ENCODE results near the gene QTRT2. TPM values are rescaled to one million over a fixed set of nuclear protein-coding genes. Genes with fewer than 3 reads are reported as not detected.

The QTRT2 gene
- total RNA-seq, 1 experiment from 2014 or later, result 47.7 TPM

DNA sequence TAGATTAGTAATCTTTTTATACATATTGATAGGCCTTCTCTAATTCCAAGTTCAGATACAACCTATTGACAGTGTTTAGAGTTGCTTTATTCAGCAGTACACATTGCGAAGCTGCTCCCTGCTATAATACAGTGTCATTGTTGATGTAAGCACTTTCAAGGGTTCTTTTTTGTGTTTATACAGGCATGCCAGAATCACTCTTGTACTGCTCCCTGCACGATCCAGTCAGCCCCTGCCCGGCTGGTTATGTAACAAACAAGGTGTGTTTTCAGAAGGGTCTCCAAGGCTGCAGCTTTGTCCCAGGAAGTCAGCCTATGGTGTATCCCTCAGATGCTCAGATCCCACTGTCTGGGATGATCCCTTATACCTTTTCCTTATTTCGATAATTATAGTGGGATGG lies 11.3 kb downstream of the QTRT2 start:
- Histone ChIP-seq H3K9me3 (ENCODE audit: control insufficient read depth in 1 of 2, insufficient read depth in 1 of 2, low read depth in 1 of 2, low read length in 2 of 2) (no peaks in the 10 kb centered on the region), H2AFZ (ENCODE audit: low read depth, low read length, poor library complexity, severe bottlenecking) (no peak overlapping the region), H3K4me2 (ENCODE audit: low read length) (no peak overlapping the region), H4K20me1 (ENCODE audit: insufficient read depth) (peaks cover 8% of the 10 kb centered on the region; the same call in 1 of the 2 replicates), H3K27me3 (ENCODE audit: insufficient read depth, low read length) (no peaks in the 10 kb centered on the region), H3K4me3 (replicated peaks in 1 of 2; ENCODE audit: low read depth in 1 of 2, low read length in 2 of 2) (no peak overlapping the region), H3K27ac (ENCODE audit: low read depth, low read length) (no peak overlapping the region), H3K4me1 (ENCODE audit: control insufficient read depth in 1 of 2, insufficient read depth in 2 of 2, low read length in 2 of 2) (no peaks in the 10 kb centered on the region), H3K9ac (ENCODE audit: low read length) (no peak overlapping the region), H3K9me2 (ENCODE audit: insufficient read depth) (no peaks in the 10 kb centered on the region), H3K36me3 (ENCODE audit: control insufficient read depth in 1 of 2, insufficient read depth in 2 of 2, low read length in 2 of 2) (peaks cover 23 to 36% of the 10 kb centered on the region in 2 experiments; a peak in 3 of 4 replicates), H3K79me2 (ENCODE audit: insufficient read depth, low read length) (peaks cover 75% of the 10 kb centered on the region)
- intact Hi-C loops (cut with micrococcal nuclease), result no loop called here
- POLR2A ChIA-PET, result no interaction called here
- DNase-seq (ENCODE audit: low read depth, low spot score) (no peak), ATAC-seq (no peak)
- RAD21 ChIA-PET (ENCODE audit: low non-redundant PET in 1 of 2, low total read pairs in 2 of 2, uncharacterized antibody in 2 of 2, unreplicated experiment in 2 of 2), result no interaction called here
- CTCF ChIA-PET, result no interaction called here
- no peak for TF ChIP-seq CBX3 (IDR thresholded peaks at IDR 0.05; ENCODE audit: low read depth)
- TF ChIP-seq SP1 (IDR thresholded peaks at IDR 0.05; ENCODE audit: low read depth), result no peak
- no TSS peak for BruUV-seq (replicated peaks)

DNA sequence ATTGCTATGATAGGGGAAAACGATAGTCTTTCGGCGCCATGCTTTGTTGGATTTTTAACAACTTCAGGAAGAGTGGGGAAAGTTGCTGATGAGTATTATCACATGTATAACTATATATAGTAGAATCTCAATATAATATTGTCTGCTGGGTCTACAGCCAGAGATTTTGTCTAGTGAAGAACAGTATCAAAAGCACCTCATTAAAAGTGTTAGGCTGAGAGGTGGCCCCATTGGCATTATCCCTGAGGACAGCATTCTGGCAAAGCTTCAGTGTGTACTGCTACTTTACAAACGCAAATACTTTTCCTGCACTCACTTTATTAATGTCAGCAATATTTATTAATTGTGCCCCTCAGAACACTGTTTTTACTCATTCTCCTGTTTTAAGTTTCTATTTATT lies 11.8 kb downstream of the QTRT2 start:
- Histone ChIP-seq H3K4me1 (ENCODE audit: control insufficient read depth in 1 of 2, insufficient read depth in 2 of 2, low read length in 2 of 2) (no peaks in the 10 kb centered on the region), H3K27me3 (ENCODE audit: insufficient read depth, low read length) (no peaks in the 10 kb centered on the region), H2AFZ (ENCODE audit: low read depth, low read length, poor library complexity, severe bottlenecking) (no peak overlapping the region), H3K79me2 (ENCODE audit: insufficient read depth, low read length) (peaks cover 75% of the 10 kb centered on the region), H3K4me3 (replicated peaks in 1 of 2; ENCODE audit: low read depth in 1 of 2, low read length in 2 of 2) (no peak overlapping the region), H3K9ac (ENCODE audit: low read length) (no peak overlapping the region), H4K20me1 (ENCODE audit: insufficient read depth) (peaks cover 7% of the 10 kb centered on the region; the same call in 1 of the 2 replicates), H3K36me3 (ENCODE audit: control insufficient read depth in 1 of 2, insufficient read depth in 2 of 2, low read length in 2 of 2) (peaks cover 27 to 38% of the 10 kb centered on the region in 2 experiments; a peak in 3 of 4 replicates), H3K4me2 (ENCODE audit: low read length) (no peak overlapping the region), H3K9me3 (ENCODE audit: control insufficient read depth in 1 of 2, insufficient read depth in 1 of 2, low read depth in 1 of 2, low read length in 2 of 2) (no peaks in the 10 kb centered on the region), H3K27ac (ENCODE audit: low read depth, low read length) (no peak overlapping the region), H3K9me2 (ENCODE audit: insufficient read depth) (no peaks in the 10 kb centered on the region)
- DNase-seq (ENCODE audit: low read depth, low spot score) (no peak), ATAC-seq (no peak)
- ChIA-PET CTCF (no interaction called here), RAD21 (ENCODE audit: low non-redundant PET in 1 of 2, low total read pairs in 2 of 2, uncharacterized antibody in 2 of 2, unreplicated experiment in 2 of 2) (no interaction called here), POLR2A (no interaction called here)
- intact Hi-C loops (cut with micrococcal nuclease), result no loop called here
- no peak for TF ChIP-seq CBX3 (IDR thresholded peaks at IDR 0.05; ENCODE audit: low read depth)
- no peak for TF ChIP-seq SRF (IDR thresholded peaks at IDR 0.05; ENCODE audit: low read depth)
- no peak for TF ChIP-seq POLR2AphosphoS5 (IDR thresholded peaks at IDR 0.05; ENCODE audit: low read depth, low read length)
- TF ChIP-seq, protein P1, sequence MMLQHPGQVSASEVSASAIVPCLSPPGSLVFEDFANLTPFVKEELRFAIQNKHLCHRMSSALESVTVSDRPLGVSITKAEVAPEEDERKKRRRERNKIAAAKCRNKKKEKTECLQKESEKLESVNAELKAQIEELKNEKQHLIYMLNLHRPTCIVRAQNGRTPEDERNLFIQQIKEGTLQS (IDR thresholded peaks at IDR 0.05), result no peak
- TF ChIP-seq EGR1 (IDR thresholded peaks at IDR 0.05; ENCODE audit: low read depth), result no peak
- TF ChIP-seq, protein P2, sequence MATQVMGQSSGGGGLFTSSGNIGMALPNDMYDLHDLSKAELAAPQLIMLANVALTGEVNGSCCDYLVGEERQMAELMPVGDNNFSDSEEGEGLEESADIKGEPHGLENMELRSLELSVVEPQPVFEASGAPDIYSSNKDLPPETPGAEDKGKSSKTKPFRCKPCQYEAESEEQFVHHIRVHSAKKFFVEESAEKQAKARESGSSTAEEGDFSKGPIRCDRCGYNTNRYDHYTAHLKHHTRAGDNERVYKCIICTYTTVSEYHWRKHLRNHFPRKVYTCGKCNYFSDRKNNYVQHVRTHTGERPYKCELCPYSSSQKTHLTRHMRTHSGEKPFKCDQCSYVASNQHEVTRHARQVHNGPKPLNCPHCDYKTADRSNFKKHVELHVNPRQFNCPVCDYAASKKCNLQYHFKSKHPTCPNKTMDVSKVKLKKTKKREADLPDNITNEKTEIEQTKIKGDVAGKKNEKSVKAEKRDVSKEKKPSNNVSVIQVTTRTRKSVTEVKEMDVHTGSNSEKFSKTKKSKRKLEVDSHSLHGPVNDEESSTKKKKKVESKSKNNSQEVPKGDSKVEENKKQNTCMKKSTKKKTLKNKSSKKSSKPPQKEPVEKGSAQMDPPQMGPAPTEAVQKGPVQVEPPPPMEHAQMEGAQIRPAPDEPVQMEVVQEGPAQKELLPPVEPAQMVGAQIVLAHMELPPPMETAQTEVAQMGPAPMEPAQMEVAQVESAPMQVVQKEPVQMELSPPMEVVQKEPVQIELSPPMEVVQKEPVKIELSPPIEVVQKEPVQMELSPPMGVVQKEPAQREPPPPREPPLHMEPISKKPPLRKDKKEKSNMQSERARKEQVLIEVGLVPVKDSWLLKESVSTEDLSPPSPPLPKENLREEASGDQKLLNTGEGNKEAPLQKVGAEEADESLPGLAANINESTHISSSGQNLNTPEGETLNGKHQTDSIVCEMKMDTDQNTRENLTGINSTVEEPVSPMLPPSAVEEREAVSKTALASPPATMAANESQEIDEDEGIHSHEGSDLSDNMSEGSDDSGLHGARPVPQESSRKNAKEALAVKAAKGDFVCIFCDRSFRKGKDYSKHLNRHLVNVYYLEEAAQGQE (IDR thresholded peaks at IDR 0.05; ENCODE audit: low read depth), result no peak
- no peak for TF ChIP-seq ZFX (IDR thresholded peaks at IDR 0.05)
- TF ChIP-seq, protein P3, sequence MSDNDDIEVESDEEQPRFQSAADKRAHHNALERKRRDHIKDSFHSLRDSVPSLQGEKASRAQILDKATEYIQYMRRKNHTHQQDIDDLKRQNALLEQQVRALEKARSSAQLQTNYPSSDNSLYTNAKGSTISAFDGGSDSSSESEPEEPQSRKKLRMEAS (IDR thresholded peaks at IDR 0.05), result no peak
- no peak for TF ChIP-seq TCF7L2 (IDR thresholded peaks at IDR 0.05; ENCODE audit: borderline replicate concordance, extremely low read depth, insufficient read depth, insufficient read length)
- TF ChIP-seq SP1 (IDR thresholded peaks at IDR 0.05; ENCODE audit: low read depth), result no peak
- no peak for TF ChIP-seq EZH2phosphoT487 (IDR thresholded peaks at IDR 0.05; ENCODE audit: borderline replicate concordance)
- no peak for TF ChIP-seq JUND (IDR thresholded peaks at IDR 0.05)
- no peak for TF ChIP-seq EZH2 (IDR thresholded peaks at IDR 0.05)
- no TSS peak for BruUV-seq (replicated peaks)
